Kasumi-1 (cell line): ENCODE data around the gene ASB16.
"Not testable (repeated sequence)": the region's sequence is repeated elsewhere in the genome, so short reads cannot be mapped to it uniquely, and the experiment has no call there.

Experiments used
- DNase-seq, 2 experiments: peaks; one replicate each; lab custom pipeline; 2025; lab: John Stamatoyannopoulos, UW

Gene ASB16

DNA sequence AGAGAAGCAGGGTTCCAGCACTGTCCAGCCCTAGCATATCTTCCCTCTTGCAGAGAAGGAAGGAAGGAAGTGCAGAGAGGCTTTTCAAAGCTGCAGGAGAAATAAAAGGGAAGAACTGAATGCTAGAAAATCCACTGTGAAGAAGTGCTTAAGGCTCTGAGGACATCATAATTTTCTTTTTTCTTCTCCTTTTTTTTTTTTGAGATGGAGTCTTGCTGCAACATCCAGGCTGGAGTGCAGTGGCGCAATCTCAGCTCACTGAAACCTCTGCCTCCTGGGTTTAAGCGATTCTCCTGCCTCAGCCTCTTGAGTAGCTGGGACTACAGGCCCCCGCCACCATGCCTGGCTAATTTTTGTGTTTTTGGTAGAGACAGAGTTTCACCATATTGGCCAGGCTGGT lies 21.4 kb upstream of the ASB16 start:
- not testable (repeated sequence) for DNase-seq

DNA sequence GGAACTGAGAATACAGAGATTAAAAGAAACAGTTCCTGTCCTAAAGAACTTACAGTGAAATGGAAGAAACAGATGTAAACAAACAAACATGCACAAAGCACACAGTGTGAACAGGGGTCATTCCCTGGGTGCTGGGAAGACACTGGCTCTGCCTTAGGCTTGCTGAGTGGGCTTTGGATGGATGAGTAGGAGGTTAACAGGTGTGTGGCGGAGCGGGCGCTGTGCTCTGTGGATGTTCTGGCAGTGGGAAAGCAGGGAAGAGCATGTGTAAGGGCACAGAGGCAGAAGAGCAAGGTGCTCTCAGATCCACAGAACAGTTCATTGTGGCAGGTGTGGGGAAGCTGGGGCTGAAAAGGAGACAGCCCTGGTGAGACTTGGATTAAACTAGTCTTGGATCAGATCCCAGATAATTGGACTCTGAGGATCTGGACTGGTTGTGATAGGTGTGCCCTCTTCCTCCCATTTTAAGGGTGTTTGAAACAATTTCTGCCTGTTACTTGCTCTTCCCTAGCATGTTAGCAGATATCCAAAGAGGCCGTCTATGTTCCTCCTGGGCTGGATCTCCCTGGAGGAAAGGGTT lies 20.7 kb upstream of the ASB16 start:
- no peak for DNase-seq

DNA sequence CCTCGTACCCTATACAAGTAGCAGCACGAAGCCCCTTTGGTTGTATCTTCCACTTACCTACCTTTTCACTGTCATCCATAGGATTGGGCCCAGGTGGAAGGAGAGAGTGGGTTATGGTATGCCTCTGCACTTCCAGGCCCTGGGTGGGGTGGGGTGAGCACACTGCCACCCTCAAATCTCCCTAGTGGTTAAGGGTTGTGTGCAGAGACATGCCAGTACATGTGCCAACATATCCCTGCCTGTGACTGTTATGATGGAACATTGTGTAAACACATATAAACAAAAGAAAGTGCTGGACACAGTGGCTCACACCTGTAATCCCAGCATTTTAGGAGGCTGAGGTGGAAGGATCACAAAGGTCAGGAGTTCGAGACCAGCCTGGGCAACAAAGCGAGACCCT lies 17.6 kb upstream of the ASB16 start:
- DNase-seq, result no peak

DNA sequence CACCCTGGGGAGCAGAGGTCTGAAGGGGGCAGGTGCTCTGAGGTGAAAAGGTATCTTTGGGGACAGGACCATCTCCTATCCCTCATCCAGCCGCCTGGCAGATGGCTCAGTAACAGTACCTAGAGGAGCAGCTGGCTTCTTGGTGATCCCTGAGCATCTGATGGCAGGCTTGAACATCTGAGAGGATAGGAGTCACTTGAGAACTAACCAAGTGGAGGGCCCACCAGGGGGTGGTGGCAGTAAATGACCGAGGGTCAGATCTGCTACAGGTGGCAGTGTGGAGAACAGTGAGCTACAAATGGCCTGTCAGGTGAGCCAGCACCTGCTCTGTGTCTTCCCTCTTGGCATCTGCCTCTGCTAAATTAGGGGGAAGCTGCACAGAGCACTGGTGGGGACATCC lies 15.0 kb upstream of the ASB16 start:
- no peak for DNase-seq

DNA sequence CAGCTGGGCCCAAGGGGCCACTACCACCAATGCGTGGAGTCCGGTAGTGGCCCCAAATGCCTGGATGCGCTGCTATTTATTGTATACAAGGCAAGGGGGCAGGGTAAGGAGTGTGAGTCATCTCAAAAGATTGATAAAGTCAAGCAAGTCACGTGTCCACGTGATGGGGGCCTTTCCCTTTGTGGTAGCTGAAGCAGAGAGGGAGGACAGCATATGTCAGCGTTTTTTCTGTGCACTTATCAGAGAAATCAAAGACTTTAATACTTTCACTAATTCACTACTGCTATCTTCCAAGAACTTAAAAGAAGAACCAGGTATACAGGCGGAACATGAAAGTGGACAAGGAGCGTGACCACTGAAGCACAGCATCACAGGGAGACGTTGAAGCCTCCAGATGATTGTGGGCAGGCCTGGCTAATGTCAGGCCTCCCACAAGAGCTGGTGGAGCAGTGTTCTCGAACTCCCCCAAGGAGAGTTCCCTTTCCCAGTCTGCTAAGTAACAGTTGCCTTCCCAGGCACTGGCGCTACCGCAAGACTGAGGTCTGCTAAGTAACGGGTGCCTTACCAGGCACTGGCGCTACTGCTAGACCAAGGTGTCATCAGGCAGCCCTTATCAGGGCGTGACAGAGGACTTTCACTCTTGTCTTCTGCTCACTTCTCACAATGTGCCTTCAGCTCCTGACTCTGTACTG lies 10.8 kb upstream of the ASB16 start:
- DNase-seq, result no peak

DNA sequence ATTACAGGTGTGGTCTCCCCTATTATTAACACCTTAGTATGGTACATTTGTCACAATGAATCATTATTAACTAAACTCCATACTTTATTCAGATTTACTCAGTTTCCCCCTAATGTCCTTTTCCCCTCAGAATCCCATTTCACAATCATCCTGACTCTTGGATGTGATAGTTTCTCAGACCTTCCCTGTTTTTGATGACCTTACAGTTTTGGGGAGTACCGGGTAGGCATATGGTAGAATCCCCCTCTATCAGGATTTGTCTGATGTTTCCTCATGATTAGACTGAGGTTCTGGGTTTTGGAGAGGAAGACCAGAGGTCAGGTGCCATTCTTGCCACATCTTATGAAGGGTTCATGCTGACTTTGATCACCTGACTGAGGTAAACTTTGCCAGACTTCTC lies 6.0 kb upstream of the ASB16 start:
- DNase-seq, result no peak

DNA sequence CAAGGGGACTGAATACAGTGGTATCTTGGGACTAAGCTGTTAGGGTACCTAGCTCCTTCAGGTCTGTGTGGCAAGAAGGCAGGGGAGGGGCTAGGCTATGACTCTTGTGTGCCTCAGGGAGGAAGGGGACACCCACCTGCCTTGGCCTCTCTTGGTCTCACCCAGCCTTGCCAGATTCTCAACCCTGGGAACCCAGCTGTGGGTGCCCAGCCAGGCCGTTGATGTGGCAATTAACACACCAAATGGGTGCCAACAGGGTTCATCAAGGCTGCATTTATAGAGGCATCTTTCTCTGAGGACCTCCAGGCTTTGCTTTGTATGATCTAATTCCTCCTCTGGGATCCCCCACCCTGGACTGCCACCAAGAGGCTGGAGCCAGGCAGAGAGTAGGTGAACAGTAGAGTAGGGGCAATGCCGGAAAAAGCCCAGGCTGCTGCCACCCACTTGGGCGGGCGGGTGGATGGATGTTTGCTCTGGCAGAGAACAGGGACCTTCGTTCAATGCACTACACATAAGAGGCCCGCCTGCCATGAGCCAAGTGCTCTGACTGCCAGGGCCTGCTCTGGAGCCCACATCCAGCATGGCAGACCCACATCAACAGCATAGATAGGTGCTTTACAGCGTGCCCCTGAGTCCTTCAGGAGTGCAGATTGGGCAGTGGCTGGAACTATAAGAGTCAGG lies 3.2 kb upstream of the ASB16 start:
- no peak for DNase-seq

DNA sequence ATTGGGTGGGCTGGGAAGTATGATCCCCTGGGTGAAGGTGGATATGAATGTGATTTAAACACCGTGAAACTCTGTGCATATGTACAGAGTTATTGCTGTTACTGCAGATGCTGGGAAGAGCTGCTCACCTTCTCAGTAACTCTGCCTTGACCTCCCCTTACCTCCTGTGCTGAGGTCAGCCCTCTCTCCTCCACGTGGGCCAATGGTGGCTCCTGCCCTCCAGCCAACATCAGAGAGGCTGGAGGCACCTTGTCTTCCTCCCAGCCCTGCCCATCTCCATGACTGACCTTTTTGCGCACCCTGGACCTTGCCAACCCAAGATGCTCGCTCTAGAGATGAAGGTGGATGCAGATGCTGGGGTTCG lies 387 bp upstream of the ASB16 start:
- DNase-seq, result no peak

DNA sequence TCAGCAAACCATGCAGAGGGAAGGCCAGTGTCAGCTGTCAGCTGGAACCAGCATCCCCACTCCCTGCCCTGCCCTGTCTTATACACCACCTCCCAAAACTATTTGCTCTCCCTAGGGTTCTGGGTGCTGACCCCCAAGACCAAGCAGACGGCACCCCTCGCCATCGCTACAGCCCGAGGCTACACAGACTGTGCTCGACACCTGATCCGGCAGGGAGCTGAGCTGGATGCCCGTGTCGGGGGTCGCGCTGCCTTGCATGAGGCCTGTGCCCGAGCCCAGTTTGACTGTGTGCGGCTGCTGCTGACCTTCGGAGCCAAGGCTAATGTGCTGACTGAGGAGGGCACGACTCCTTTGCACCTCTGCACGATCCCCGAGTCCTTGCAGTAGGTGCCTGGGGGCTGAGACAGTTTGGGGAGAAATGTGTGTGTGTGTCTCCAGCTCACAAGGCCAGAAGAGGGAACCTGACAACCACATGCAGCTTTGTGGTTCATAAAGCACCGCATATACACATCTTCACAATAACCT lies 1.5 kb downstream of the ASB16 start:
- no peak for DNase-seq

DNA sequence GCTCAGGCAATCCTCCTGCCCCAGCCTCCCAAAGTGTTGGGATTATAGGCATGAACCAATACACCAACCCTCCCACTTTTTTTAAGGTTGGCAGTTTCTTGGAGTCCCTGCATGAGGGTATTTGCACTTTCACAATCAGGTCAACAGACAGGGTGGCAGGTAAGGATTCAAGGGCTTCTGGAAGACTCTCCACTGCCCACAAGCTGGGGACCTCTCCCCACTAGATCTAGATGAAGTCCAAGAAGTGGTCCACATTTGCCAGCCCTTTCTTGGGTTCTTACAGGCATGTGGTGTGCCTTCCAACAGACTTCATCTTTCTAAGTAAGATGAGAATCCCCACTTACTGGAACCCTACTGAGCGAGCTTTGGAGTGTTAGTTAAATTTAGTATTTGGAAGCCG lies 3.9 kb downstream of the ASB16 start:
- DNase-seq, result no peak

DNA sequence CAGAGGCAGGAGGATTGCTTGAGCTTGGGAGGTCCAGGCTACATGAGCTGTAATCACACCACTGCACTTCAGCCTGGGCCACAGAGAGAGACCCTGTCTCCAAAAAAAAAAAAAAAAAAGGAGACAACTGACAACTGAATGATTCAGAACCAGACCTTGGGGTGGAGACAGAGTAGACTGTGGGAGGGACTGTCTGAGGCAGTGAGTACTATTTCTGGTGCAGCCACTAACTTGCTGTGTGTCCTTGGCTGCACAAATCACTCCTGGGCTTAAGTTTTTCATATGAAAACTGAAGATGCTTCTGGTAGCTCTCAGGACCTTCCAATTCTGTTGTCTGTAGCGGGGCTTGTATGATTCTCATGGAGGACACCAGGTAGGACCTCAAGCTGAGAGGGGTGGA lies 5.8 kb downstream of the ASB16 start:
- no peak for DNase-seq

DNA sequence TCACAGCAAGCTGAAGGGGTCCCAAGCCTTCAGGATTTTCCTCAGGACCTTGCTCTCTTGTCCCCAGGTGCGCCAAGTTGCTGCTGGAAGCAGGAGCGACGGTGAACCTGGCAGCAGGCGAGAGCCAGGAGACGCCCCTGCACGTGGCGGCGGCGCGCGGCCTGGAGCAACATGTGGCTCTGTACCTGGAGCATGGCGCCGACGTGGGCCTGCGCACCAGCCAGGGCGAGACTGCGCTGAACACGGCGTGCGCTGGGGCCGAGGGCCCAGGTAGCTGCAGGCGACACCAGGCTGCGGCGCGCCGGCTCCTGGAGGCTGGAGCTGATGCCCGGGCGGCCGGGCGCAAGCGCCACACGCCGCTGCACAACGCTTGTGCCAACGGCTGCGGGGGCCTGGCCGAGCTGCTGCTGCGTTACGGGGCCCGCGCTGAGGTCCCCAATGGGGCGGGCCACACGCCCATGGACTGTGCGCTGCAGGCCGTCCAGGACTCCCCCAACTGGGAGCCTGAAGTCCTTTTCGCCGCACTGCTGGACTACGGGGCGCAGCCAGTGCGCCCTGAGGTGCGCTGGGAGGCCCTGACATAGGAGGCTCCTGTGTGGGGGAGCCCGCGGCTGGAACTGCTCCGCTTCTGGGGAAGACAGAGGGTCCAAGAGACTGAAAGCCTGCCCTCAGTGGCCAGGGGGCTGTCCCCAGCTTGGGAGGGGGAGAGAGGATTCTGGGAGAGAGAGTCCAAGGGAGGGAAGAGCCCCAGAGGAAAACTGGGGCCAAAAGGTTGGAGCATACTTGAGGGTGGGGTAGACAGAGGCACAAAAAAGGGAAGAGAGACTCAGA lies 6.4 kb downstream of the ASB16 start:
- DNase-seq, result no peak

DNA sequence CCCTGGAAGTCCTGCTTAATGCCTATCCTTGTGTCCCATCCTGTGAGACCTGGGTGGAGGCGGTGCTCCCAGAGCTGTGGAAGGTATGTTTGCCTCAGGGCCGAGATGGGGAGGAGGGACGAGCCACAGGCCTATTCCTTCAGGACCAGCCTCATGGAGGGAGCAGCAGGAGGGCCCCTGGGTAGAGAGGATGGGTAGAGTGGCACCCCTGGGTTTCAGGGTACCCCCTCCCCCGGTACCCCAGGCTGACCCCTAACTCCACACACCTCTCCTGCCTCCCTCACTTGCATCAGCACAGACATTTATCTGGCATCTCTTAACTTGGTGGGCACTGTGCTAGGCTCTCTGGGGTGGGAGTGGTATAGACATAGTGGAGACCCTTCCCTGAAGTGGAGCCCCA lies 7.1 kb downstream of the ASB16 start:
- DNase-seq, result no peak

DNA sequence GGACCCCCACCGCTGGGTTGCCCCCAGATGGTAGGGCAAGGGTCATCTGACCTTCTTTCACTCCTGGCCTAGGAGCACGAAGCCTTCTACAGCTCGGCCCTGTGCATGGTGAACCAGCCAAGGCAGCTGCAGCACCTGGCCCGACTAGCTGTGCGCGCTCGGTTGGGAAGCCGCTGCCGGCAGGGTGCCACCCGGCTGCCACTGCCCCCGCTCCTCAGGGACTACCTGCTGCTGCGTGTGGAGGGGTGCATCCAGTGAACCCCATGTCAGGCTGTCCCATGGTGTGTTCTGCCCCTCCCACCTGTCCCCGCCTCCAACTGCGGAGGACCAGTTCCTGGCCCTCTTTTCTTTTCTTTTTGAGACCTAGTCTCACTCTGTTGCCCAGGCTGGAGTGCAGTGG lies 7.6 kb downstream of the ASB16 start:
- DNase-seq, result no peak

DNA sequence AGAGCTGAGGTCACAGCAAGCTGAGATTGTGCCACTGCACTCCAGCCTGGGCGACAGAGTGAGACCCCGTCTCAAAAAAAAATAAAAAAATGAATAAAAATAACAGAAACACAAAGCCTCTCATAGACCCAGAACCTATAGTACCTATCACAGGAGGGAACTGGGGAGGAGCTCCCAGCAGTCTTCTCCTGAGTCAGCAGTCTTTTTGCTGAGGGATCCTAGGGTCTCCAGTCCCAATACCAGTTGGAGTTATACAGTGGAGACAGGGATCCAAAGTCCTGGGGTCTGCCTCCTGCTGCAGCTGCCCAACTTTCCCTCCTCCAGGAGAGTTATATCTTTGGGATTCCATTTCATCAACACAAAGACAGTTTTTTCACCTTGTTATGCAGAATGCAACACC lies 12.5 kb downstream of the ASB16 start:
- DNase-seq, result no peak

DNA sequence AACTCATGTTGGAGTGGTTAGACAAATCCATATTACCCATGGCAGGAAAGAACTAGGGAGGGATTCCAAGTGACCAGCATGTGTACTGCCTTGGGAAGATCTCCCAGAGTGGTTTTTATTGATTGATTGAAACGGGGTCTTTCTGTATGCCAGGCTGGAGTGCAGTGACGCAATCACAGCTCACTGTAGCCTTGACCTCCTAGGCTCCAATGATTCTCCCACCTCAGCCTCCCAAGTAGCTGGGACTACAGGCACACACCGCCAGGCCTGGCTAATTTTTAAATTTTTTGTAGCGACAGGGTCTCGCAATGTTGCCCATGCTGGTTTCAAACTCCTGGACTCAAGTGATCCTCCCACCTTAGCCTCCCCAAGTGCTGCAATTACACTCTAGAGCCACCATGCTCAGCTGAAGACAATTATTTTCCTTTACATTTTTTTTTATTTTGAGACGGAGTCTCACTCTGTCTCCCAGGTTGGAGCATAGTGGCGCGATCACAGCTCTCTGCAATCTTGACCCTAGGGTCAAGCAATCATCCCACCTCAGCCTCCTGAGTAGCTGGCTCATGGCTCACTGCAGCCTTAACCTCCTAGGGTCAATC lies 13.8 kb downstream of the ASB16 start:
- DNase-seq, result no peak

DNA sequence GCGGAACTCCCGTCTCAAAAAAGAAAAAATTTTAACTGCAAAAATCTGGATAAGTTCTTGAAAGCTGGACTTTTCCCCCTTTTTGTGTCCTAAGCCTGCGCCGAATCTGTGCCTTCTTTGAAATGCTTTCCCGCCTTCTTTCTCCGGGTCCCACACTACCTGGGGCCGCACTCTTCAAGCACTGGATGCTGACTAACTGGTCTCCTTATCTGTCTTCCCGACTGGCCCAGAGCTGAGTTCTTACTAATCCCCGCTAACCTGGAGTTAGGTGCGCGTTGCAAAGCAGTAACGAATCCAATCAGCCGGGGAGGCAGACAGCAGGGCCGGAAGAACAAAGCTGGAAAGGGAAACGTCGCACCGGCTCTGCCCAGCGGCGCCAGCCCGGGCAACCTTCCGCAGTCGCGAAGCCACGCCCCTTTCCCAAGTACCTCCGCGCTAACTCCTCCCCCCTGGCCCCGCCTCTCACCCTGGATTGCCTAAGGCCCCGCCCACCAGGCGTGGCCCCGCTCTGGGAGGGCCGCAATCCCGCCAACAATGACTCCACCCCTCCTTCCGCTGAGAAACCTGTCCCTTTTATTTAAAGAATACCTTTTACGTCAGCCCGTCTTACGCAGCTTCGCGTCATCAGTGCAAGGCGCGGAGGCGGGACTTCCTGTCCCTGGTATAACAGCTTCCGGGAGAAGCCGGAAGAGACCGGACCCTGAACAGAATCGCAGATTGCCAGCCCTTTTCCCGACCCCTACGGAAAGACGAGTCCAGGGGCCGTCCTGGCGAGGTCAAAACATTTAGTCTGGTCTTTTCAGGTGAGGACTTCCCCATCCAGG lies 16.0 kb downstream of the ASB16 start, which contains the start of gene TMUB2:
Gene TMUB2 (plus strand): TSS at position 666 of the 824 bp plus-strand sequence. CDS start 737 bp downstream, outside the sequence.
- DNase-seq, result peak; percentile 99

DNA sequence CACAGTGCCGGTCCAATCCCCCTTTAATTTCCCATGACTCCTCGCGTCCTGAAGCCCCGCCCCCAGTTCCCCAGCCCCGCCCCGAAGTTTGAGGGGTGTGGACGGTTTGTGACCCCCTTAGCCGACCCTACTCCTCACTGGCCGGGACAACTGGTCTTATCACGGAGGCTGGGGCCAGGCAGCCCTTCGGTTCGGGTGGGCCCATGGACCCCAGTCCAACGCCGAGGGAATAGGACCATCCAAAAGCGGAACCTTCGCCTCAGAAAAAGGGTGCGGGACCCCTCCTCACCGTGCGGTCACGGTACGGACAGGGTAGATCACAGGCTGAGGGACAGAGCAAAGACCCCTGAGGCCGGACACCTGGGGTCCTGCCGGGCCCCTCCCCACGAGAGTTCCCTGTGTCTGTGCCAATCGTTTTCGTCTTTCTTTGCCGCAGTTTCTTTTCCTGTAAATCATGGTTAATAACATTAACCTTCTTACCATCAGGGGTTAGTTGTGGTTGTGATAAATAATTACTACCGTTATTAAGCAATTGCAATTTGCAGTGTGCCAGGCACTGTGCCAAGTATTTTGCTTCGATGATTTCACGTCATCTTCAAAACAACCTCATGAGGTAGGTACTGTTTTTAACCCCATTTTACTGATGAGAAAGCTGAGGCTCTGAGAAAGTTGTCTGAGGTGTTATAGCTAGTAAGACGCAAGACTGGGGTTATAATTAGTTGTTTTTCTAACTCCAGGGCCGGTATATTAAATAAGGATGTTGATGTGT lies 16.8 kb downstream of the ASB16 start:
- peak in 1 of 2 experiments; percentile 54 for DNase-seq

DNA sequence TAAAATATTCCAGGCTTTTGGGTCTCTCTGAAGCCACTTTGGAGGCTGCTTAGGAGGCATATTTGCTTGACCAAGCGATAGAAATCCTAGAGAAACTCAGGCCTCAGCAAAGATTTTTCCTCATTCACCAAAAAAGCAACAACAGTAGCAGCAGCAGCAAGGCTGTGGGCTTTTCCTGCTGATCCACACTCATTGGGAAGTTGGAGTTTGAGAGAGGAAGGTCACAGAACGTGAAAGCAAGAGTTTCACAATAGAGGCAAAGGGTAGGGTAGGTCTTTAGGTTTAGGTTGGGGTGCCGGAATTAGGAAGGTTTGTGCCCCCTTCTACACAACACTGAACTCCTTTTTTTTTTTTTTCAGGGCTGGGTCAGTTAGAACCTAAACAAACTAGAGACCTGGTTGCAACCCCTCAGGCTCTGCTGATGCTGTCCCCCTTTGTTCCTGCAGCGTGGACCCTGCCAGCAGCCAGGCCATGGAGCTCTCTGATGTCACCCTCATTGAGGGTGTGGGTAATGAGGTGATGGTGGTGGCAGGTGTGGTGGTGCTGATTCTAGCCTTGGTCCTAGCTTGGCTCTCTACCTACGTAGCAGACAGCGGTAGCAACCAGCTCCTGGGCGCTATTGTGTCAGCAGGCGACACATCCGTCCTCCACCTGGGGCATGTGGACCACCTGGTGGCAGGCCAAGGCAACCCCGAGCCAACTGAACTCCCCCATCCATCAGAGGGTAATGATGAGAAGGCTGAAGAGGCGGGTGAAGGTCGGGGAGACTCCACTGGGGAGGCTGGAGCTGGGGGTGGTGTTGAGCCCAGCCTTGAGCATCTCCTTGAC lies 18.3 kb downstream of the ASB16 start:
- DNase-seq, result no peak
